ENCODE data around the gene PDIK1L. TPM values are rescaled to one million over a fixed set of nuclear protein-coding genes. Genes with fewer than 3 reads are reported as not detected.
"Not testable (repeated sequence)": the region's sequence is repeated elsewhere in the genome, so short reads cannot be mapped to it uniquely, and the experiment has no call there.

PDIK1L gene
- total and polyA plus RNA-seq, 4 donors, result 3.2 to 9.2 (median 4.8) TPM

DNA sequence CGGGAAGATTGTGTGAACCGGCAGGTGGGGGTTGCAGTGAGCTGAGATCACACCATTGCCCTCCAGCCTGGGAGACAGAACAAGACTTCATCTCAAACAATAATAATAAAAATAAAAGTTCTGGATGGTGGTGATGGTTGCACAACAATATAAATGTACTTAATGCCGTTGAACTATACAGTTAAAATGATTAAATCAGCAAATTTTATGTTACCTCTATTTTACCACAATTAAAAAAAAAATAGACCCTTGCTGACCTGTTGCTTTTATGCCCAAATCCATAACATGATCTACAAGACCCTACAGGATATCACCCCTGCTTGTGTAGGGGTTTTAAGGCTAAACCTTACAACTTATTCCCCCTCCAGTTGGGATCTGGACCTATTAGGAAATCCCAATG lies 11.8 kb upstream of the PDIK1L start:
- Histone ChIP-seq H3K27ac (ENCODE audit: low read depth in 1 of 2, low read length in 2 of 2) (no peak overlapping the region), H3K9me3 (ENCODE audit: control insufficient read depth in 4 of 4, low read length in 3 of 4) (no peaks in the 10 kb centered on the region), H3K4me3 (ENCODE audit: low read depth in 1 of 3, low read length in 3 of 3) (no peak overlapping the region), H3K36me3 (ENCODE audit: control insufficient read depth in 4 of 4, insufficient read depth in 3 of 4, low read depth in 1 of 4, low read length in 3 of 4) (no peaks in the 10 kb centered on the region), H3K27me3 (ENCODE audit: control insufficient read depth in 4 of 4, insufficient read depth in 4 of 4, low read length in 3 of 4) (peaks cover 0 to 3% (median 0%) of the 10 kb centered on the region in 4 donors), H3K9ac (ENCODE audit: low read depth in 1 of 2, low read length in 2 of 2) (no peak overlapping the region), H3K4me1 (ENCODE audit: control insufficient read depth in 4 of 4, insufficient read depth in 4 of 4, low read length in 3 of 4) (peaks cover 0 to 2% (median 0%) of the 10 kb centered on the region in 4 donors)
- TF ChIP-seq CTCF (IDR thresholded peaks at IDR 0.05; ENCODE audit: low read depth, low read length, missing input control) (no peak), GABPA (IDR thresholded peaks at IDR 0.05 in 1 of 2, conservative IDR thresholded peaks at IDR 0.05 in 1 of 2) (no peak), HNF4A (conservative IDR thresholded peaks at IDR 0.05) (no peak), FOXA1 (IDR thresholded peaks at IDR 0.05) (no peak), JUND (IDR thresholded peaks at IDR 0.05) (no peak), EGR1 (IDR thresholded peaks at IDR 0.05; ENCODE audit: low read depth in 2 of 2) (no peak), FOXA2 (IDR thresholded peaks at IDR 0.05) (no peak), ZBTB33 (IDR thresholded peaks at IDR 0.05) (no peak)
- TF ChIP-seq, protein P1, sequence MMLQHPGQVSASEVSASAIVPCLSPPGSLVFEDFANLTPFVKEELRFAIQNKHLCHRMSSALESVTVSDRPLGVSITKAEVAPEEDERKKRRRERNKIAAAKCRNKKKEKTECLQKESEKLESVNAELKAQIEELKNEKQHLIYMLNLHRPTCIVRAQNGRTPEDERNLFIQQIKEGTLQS (IDR thresholded peaks at IDR 0.05), result no peak
- DNase-seq (ENCODE audit: low spot score), result no peak
- 90% methylated on average over 3 of the region's 3 CpGs for WGBS

DNA sequence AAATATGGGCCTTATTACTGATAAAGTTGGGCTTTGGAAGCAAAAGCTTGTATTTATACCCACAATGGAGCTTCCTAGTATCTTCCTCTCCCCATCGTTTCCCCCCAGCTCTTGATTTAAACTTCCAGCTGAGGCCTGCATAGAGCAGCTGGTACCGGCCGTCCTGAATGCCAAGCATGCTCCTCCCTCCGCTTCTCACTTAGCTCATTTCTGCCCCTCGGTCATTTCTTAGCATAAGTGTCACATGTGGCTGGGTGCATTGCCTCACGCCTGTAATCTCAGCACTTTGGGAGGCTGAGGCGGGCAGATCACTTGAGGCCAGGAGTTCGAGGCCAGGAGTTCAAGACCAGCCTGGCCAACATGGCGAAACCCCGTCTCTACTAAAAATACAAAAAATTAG lies 11.4 kb upstream of the PDIK1L start:
- H3K36me3 ChIP-seq (ENCODE audit: control insufficient read depth in 4 of 4, insufficient read depth in 3 of 4, low read depth in 1 of 4, low read length in 3 of 4); H3K9me3 ChIP-seq (ENCODE audit: control insufficient read depth in 4 of 4, low read length in 3 of 4); H3K4me1 ChIP-seq (ENCODE audit: control insufficient read depth in 4 of 4, insufficient read depth in 4 of 4, low read length in 3 of 4); H3K4me3 ChIP-seq (ENCODE audit: low read depth in 1 of 3, low read length in 3 of 3); H3K27ac ChIP-seq (ENCODE audit: low read depth in 1 of 2, low read length in 2 of 2); H3K27me3 ChIP-seq (ENCODE audit: control insufficient read depth in 4 of 4, insufficient read depth in 4 of 4, low read length in 3 of 4); DNase-seq (ENCODE audit: low spot score); H3K9ac ChIP-seq (ENCODE audit: low read depth in 1 of 2, low read length in 2 of 2): not testable (repeated sequence)
- WGBS, result 87% methylated on average over 10 of the region's 10 CpGs

DNA sequence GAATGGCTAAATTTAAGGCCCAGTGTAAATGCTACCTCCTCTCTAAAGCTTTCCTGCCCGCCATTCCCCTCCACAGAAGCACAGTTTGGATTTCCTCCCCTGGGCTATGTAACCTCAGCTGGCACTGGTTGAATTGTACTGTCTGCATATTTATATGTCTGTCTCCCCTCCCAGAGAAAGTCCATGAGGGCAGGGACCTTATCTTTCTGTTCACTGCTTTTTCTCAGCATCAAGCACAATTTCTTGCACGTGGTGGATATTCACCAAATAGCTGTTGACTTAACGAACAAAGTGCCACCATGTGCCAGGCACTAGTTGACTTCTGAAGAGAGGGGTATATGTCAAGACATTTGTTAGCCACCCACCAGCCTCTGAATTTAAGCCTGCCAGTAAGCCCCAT lies 9.5 kb upstream of the PDIK1L start:
- H3K27ac ChIP-seq (ENCODE audit: low read depth in 1 of 2, low read length in 2 of 2), result no peak overlapping the region
- TF ChIP-seq FOXA1 (IDR thresholded peaks at IDR 0.05), result no peak
- TF ChIP-seq HNF4G (IDR thresholded peaks at IDR 0.05), result no peak
- TF ChIP-seq EGR1 (IDR thresholded peaks at IDR 0.05; ENCODE audit: low read depth in 2 of 2), result no peak
- no peak for TF ChIP-seq SP1 (IDR thresholded peaks at IDR 0.05)
- no peak for TF ChIP-seq GABPA (IDR thresholded peaks at IDR 0.05 in 1 of 2, conservative IDR thresholded peaks at IDR 0.05 in 1 of 2)
- H3K9ac ChIP-seq (ENCODE audit: low read depth in 1 of 2, low read length in 2 of 2), result no peak overlapping the region
- no peaks in the 10 kb centered on the region for H3K36me3 ChIP-seq (ENCODE audit: control insufficient read depth in 4 of 4, insufficient read depth in 3 of 4, low read depth in 1 of 4, low read length in 3 of 4)
- no peaks in the 10 kb centered on the region for H3K9me3 ChIP-seq (ENCODE audit: control insufficient read depth in 4 of 4, low read length in 3 of 4)
- no peaks in the 10 kb centered on the region for H3K4me1 ChIP-seq (ENCODE audit: control insufficient read depth in 4 of 4, insufficient read depth in 4 of 4, low read length in 3 of 4)
- 86% methylated on average over 3 of the region's 3 CpGs for WGBS
- H3K27me3 ChIP-seq (ENCODE audit: control insufficient read depth in 4 of 4, insufficient read depth in 4 of 4, low read length in 3 of 4), result peaks cover 0 to 3% (median 0%) of the 10 kb centered on the region in 4 donors
- H3K4me3 ChIP-seq (ENCODE audit: low read depth in 1 of 3, low read length in 3 of 3), result no peak overlapping the region
- DNase-seq (ENCODE audit: low spot score), result no peak

Measured in liver (tissue), 9 donors.